ENCODE data around the gene COL4A2.

The COL4A2 gene

GRCh38 chr13:110276553-110276950 lies 30.5 kb upstream of the COL4A2 start:
- ChIA-PET POLR2A (no interaction called here), CTCF (no interaction called here)
- Histone ChIP-seq H3K9me3 (ENCODE audit: control insufficient read depth, insufficient read depth, low read depth, low read length) (no peaks in the 10 kb centered on the region), H3K27ac (ENCODE audit: extremely low read depth, low read depth, low read length) (no peak overlapping the region), H3K4me1 (ENCODE audit: control insufficient read depth, insufficient read depth, low read length) (no peaks in the 10 kb centered on the region), H3K4me3 (ENCODE audit: low read depth, low read length) (no peak overlapping the region), H3K36me3 (ENCODE audit: control insufficient read depth in 2 of 2, insufficient read depth in 1 of 2, low read length in 2 of 2) (no peaks in the 10 kb centered on the region)
- TF ChIP-seq, protein P1, sequence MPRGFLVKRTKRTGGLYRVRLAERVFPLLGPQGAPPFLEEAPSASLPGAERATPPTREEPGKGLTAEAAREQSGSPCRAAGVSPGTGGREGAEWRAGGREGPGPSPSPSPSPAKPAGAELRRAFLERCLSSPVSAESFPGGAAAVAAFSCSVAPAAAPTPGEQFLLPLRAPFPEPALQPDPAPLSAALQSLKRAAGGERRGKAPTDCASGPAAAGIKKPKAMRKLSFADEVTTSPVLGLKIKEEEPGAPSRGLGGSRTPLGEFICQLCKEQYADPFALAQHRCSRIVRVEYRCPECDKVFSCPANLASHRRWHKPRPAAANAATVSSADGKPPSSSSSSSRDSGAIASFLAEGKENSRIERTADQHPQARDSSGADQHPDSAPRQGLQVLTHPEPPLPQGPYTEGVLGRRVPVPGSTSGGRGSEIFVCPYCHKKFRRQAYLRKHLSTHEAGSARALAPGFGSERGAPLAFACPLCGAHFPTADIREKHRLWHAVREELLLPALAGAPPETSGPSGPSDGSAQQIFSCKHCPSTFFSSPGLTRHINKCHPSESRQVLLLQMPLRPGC (tag by site-specific recombination; IDR thresholded peaks at IDR 0.05): no peak
- TF ChIP-seq ZNF571 (tag by site-specific recombination; IDR thresholded peaks at IDR 0.05) (no peak), ZBTB48 (tag by site-specific recombination; IDR thresholded peaks at IDR 0.05) (no peak), ZNF112 (tag by site-specific recombination; IDR thresholded peaks at IDR 0.05) (no peak), ZNF248 (tag by site-specific recombination; IDR thresholded peaks at IDR 0.05) (no peak), ZNF561 (tag by site-specific recombination; IDR thresholded peaks at IDR 0.05; ENCODE audit: borderline replicate concordance) (no peak), ZNF654 (tag by site-specific recombination; IDR thresholded peaks at IDR 0.05; ENCODE audit: low read depth) (no peak), ZNF26 (tag by site-specific recombination; IDR thresholded peaks at IDR 0.05) (no peak), ZNF223 (tag by site-specific recombination; IDR thresholded peaks at IDR 0.05) (no peak), YY2 (tag by site-specific recombination; IDR thresholded peaks at IDR 0.05) (no peak), ZNF362 (tag by site-specific recombination; IDR thresholded peaks at IDR 0.05) (no peak), ZFP41 (tag by site-specific recombination; IDR thresholded peaks at IDR 0.05; ENCODE audit: borderline replicate concordance) (no peak), ZNF837 (tag by site-specific recombination; IDR thresholded peaks at IDR 0.05) (no peak), ZNF830 (tag by site-specific recombination; IDR thresholded peaks at IDR 0.05; ENCODE audit: low read depth) (no peak), ZNF521 (tag by site-specific recombination; IDR thresholded peaks at IDR 0.05) (no peak), ZNF518A (tag by site-specific recombination; conservative IDR thresholded peaks at IDR 0.05; ENCODE audit: low read depth) (no peak)
- TF ChIP-seq, protein P2, sequence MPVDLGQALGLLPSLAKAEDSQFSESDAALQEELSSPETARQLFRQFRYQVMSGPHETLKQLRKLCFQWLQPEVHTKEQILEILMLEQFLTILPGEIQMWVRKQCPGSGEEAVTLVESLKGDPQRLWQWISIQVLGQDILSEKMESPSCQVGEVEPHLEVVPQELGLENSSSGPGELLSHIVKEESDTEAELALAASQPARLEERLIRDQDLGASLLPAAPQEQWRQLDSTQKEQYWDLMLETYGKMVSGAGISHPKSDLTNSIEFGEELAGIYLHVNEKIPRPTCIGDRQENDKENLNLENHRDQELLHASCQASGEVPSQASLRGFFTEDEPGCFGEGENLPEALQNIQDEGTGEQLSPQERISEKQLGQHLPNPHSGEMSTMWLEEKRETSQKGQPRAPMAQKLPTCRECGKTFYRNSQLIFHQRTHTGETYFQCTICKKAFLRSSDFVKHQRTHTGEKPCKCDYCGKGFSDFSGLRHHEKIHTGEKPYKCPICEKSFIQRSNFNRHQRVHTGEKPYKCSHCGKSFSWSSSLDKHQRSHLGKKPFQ (tag by site-specific recombination; IDR thresholded peaks at IDR 0.05): no peak
